Stimulated activated CD4-positive, alpha-beta T cell treated with anti-CD3 and anti-CD28 coated beads, Interleukin-1b, Interleukin-23, amount 100 ng/mL, for 4 hours (primary cell): Measurements from ENCODE around the gene CTU2.

ENCODE experiments used
- DNase-seq, 2 donors: peaks; one replicate each; pipeline ENCODE4 v3.0.0-alpha.2; 2020; ENCODE audit warnings: low read depth in 2 of 2

CTU2 gene

DNA sequence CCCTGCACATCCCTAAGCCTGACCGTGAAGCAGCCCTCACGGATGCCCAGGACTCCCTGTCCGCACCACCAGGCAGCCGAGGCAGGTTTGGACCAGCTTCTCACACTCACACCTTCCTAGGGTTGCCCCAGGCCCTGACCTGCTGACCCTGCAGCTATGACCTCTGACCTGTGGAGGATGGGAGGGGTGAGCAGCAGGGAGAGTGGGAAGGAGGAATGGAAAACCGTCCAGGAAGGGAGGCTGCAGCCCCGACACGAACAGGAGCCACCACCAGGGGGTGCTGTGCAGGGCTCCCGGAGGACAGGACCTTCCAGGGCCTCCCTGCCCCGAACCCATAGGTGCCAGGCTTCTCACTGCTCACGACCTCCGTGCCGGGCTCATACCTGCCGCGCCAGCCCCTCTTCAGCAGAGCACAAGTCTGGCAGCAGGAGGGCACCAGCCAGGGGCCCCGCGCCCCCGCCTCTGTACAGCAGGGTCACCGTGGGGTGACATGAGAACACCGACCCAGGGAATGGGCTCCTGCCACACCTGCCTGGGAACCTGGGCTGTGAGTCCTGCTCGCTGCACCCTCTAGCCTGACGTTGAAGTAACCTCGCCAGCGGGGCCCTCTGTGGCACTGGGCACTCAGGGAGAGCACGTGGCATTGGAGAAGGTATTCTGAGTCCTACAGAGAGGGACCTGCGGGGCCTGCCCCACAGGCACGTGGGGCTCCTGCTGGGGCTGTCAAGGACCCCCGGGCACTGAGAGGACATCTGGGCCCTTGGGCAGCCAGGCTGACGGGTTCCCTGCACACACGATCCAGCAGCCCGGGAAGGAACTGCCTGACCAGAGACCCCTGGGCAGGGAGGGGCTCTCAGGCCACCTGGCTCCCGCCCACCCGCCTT, 37.6 kb downstream of the CTU2 start:
- peak; percentile 75 to 76 for DNase-seq

GRCh38 chr16:88744577-88745521, 38.5 kb downstream of the CTU2 start:
- DNase-seq, result no peak

DNA sequence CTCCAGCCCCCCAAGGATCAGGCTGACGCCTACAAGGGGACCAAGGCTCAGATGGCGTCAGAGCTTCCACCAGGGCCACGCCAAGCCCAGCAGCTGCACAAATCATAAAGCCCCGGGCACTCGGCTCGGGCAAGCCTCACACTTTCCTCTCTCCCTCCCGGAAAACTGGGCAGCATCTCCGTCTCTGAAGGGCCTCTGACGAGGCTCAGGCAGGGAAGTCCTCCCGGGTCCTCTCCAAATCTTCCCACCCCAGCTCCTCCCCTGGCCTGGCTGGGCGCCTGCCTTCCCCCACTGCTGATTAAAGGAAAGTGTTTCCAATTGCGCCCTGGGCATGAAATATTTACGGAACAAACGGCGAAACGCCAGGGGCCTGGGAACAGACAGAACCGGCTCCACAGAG, 40.2 kb downstream of the CTU2 start:
- no peak for DNase-seq

- DNase-seq, result no peak
These were observed 41.4 kb downstream of the CTU2 start for GRCh38 chr16:88747588-88748301.

- DNase-seq, result no peak
These were observed 42.1 kb downstream of the CTU2 start for GRCh38 chr16:88748364-88748763.

DNA sequence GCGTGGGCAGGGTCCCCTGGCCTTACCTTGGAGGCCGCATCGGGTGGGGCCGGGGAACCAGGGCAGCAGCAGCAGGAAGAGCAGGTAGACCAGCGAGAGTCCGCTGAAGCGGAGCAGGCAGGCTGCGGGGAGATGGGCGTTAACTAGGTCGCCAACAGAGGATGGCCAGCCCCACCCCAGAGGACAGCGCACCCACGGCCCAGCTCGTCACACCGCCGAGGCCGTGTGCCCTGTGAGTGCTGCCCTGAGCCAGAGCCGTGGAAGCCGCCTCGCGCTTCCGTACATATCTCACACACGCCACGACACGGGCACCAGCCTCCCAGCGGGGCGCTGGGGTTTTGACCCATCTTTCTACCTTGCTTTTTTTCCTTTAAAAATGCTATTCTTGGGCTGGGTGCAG, 43.1 kb downstream of the CTU2 start:
- DNase-seq, result no peak

GRCh38 chr16:88750854-88751253, 44.6 kb downstream of the CTU2 start:
- DNase-seq, result no peak

DNA sequence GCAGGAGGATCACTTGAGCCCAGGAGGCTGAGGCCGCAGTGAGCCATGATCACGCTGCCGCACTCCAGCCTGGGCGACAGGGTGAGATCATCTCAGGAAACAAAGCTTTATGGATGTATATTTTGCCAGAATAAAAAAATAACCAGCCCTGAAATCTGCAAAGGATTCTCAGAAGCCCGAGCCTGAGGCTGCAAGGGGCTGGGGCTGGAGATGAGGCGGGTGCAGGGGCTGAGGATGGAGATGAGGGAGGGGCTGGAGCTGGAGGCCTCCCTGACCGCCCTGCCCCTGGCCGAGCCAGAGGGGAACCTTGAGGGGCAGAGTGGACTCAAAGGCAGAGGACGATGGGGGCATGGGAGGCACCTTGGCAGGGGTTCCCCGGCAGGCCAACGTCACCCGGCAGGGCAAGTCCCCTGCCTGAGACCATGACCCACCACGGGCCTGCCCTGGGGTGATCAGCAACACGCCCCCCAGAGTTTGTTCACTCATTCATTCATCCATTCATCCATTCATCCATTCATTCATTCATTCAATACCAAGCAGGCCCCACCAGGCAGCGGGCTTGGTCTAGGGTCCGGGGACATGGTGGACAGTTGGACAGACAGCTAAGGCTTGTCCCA, 46.2 kb downstream of the CTU2 start:
- no peak for DNase-seq

DNA sequence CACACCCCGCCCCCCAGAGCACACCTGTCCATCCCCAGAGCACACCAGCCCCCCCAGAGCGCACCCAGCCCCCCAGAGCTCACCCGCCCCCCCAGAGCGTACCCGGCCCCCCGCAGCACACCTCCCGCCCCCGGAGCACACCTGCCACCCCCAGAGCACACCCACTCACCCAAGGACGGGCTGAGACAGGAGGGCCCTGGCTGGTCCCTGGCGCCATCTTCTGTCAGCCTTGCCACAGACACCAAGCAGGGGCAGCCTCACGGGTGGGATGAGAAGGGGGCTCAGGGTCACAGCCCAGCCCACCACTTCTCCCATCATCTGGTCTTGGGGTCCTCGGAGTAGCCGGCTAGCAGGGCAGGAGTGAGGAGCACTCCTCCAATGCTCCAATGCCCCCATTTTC, 46.9 kb downstream of the CTU2 start:
- DNase-seq, result no peak

- DNase-seq, result no peak
These were observed 47.3 kb downstream of the CTU2 start for GRCh38 chr16:88753602-88754001.

- DNase-seq, result no peak
These were observed 48.0 kb downstream of the CTU2 start for GRCh38 chr16:88754109-88754911.

DNA sequence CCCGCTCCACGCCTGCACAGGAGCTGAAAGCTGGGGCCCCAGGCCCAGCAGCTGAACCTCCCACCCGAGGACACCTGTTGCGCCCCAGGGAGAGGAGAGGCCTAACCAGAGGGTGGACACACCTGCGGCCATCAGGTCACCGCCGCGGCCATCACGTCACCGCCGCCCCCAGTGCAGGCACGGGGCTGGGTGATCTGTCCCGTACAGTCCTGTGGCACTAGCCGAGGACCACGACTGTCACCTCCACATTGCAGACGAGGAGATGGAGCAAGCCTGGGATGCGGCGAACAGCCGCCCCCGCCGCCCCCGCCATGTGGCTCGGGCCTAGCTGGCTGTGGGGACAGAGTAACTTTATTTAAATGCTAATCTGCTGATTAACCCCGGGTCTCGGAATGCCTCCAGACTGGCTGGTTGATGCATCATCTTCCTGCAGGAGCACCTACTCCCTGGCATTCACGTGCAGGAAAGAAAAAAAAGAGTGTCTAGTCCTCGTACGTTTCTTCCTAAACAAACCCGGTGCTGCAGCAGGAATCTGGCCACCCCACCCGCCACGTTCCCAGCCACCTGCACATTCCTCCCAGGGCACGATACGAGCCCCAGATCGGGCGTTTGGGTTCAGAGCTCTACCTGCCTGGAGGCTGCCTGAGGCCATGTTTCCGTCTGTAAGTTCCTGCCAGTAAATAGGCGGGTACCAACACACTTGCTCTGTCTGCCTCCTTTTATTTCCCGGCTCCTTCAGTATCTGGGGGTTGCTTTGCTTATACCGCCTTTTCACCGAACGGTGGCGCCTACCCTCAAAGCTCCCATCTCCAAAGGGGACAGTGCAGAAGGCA, 48.8 kb downstream of the CTU2 start:
- no peak for DNase-seq

- no peak for DNase-seq
These were observed 49.6 kb downstream of the CTU2 start for GRCh38 chr16:88755745-88756443.

GRCh38 chr16:88758227-88758943, 52.1 kb downstream of the CTU2 start:
- no peak for DNase-seq

- no peak for DNase-seq
These were observed 52.6 kb downstream of the CTU2 start for GRCh38 chr16:88758944-88759244.

DNA sequence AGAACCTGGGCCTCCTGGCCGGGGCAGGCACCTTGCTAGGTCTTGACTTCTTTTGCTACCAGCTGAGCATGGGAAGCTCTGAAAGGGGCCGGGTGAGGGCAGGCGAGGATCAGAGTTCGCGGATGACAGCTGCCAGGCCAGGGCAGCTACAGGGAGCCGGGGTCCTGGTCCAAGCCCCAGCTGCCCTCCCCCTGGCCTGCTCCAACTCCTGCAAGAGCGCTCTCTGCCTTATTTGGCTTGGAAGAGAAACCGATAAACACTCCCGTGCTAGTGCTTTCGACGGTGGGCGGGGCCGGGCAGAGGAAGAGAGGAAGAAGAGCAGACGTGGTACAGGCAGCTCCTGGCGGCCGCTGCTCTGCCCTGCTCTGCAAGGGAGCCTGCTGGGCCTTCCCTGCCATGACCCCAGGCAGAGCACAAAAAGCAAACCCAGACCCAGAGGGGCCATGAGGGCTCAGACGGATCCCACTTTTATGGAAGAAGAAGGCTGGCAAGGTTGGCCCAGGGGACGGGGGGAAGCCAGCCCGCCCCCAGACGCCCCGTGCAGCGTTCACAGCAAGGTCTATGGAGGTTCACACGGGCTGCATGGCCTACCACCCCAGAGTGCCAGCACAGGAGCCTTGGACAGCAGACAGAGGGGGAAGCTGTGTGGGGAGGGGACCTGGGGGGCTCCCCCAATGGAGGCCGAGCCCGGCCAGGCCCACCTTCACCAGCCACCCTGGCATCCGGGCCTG, 53.1 kb downstream of the CTU2 start:
- peak in 1 of 2 donors; percentile 49 for DNase-seq

GRCh38 chr16:88759976-88760350, 53.7 kb downstream of the CTU2 start:
- DNase-seq, result no peak
